ENCODE measurements around the gene MTM1. TPM values are rescaled to one million over a fixed set of nuclear protein-coding genes. Genes with fewer than 3 reads are reported as not detected.

The MTM1 gene
- total RNA-seq, 1 experiment from 2014 or later: 6.4 TPM

DNA sequence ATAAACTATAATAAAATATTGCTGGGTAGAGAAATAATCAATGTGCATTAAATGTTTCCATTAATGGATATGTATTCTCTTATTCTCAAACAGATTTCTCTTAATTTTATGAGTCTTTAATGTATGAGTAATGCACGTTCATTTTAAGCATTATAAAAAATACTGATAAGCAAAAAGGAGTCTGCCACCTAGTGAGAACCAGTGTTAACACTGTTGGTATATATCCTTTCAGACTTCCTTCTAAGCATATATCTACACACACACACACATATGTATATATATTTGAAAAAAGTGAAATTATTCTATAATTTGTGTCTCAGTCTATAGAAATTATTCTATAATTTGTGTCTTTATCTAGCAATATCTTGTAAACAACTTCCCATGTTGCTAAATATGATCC is 74.8 kb downstream of the MTM1 start:
- no peak for DNase-seq
- no peaks in the 10 kb centered on the region for H3K4me1 Mint-ChIP-seq

More for the DNA sequence above, 74.8 kb downstream of the MTM1 start:
- Mint-ChIP-seq H3K9me3 (peaks cover 46 to 49% of the 10 kb centered on the region in 2 experiments), H3K4me3 (no peak overlapping the region), H3K27ac (no peak overlapping the region), H3K27me3 (ENCODE audit: low read depth) (no peaks in the 10 kb centered on the region), H3K36me3 (ENCODE audit: insufficient read depth in 1 of 3, low read depth in 3 of 3) (peaks cover 0 to 10% (median 1%) of the 10 kb centered on the region in 3 experiments; a peak in 3 of 7 replicates)
- H3K27me3 ChIP-seq (ENCODE audit: insufficient read depth, low read length): no peaks in the 10 kb centered on the region
- no peak overlapping the region for H3K14ac ChIP-seq (ENCODE audit: insufficient read depth, low read length)
- H2BK12ac ChIP-seq (ENCODE audit: insufficient read length, low read depth, low read length): no peak overlapping the region
- H4K91ac ChIP-seq (ENCODE audit: insufficient read length, low read depth, low read length): no peak overlapping the region
- no peak overlapping the region for H3K4me2 ChIP-seq (ENCODE audit: insufficient read depth, insufficient read length, low read length)
- no peak overlapping the region for H2BK15ac ChIP-seq (ENCODE audit: low read depth, low read length)
- TF ChIP-seq CTCF (conservative IDR thresholded peaks at IDR 0.05): no peak
- no peaks in the 10 kb centered on the region for H3K79me2 ChIP-seq (ENCODE audit: insufficient read depth, low read length)
- no peak overlapping the region for H2AK5ac ChIP-seq (ENCODE audit: insufficient read length, low read length)
- no CpG with 5 or more reads among the region's 1 CpG for WGBS (ENCODE audit: extremely low coverage, insufficient read length, low lambda C conversion rate)
- no peak overlapping the region for H3K9ac ChIP-seq (ENCODE audit: extremely low read depth, insufficient read length, low read length)
- H3K4ac ChIP-seq (ENCODE audit: low read depth, low read length): no peak overlapping the region
- H2BK5ac ChIP-seq (ENCODE audit: insufficient read length, low read length): no peak overlapping the region
- H3T11ph ChIP-seq (ENCODE audit: low read length): no peak overlapping the region
- H3K4me1 ChIP-seq (ENCODE audit: insufficient read depth, low read length): no peaks in the 10 kb centered on the region
- H3K9me3 ChIP-seq (ENCODE audit: control insufficient read depth, low read depth, low read length): no peaks in the 10 kb centered on the region
- H2AFZ ChIP-seq (ENCODE audit: low read length): no peak overlapping the region
- no peak overlapping the region for H3K27ac ChIP-seq (ENCODE audit: insufficient read length, low read depth, low read length)
- H4K20me1 ChIP-seq (ENCODE audit: control insufficient read depth, insufficient read depth, insufficient read length): no peaks in the 10 kb centered on the region
- no peak overlapping the region for H3K18ac ChIP-seq (ENCODE audit: insufficient read length, low read depth, low read length)
- no peaks in the 10 kb centered on the region for H3K23me2 ChIP-seq (ENCODE audit: insufficient read length, low read depth, low read length, poor library complexity, severe bottlenecking)
- no peak overlapping the region for H3K56ac ChIP-seq (ENCODE audit: insufficient read length, low read depth, low read length)
- H2BK120ac ChIP-seq (ENCODE audit: low read depth, low read length, poor library complexity, severe bottlenecking): no peak overlapping the region
- no peak overlapping the region for H4K8ac ChIP-seq (replicated peaks; ENCODE audit: insufficient read length, low read depth, low read length)
- H2BK20ac ChIP-seq (ENCODE audit: low read depth, low read length, poor library complexity, severe bottlenecking): no peak overlapping the region
- H3K79me1 ChIP-seq (ENCODE audit: insufficient read depth, low read depth, low read length, poor library complexity, severe bottlenecking): no peaks in the 10 kb centered on the region
- no peak overlapping the region for H4K5ac ChIP-seq (ENCODE audit: insufficient read length, low read depth, low read length)
- no peak overlapping the region for H3K23ac ChIP-seq (ENCODE audit: insufficient read length, low read depth, low read length)

Measured in H9 (cell line).